Stomach (tissue), 9 donors: ENCODE results near the gene DNAH6. TPM values are rescaled to one million over a fixed set of nuclear protein-coding genes. Genes with fewer than 3 reads are reported as not detected.

Experiments used
- DNase-seq, 2 donors: peaks; one replicate each; pipeline versions ENCODE4 v3.0.0 to v3.0.0-alpha.2; 2013 to 2019
- H3K27ac ChIP-seq, 5 donors: fragments of 200-600 bp in 4 of 5; sonication (generic) in 4 of 5; one replicate each; pipeline ENCODE4 v1.5.1; 2013 to 2019; ENCODE audit warnings: mild to moderate bottlenecking in 1 of 5, moderate library complexity in 1 of 5
- H3K27me3 ChIP-seq, 3 donors: fragments of 200-600 bp; sonication (generic); one replicate each; pipeline ENCODE4 v1.5.1; 2017 to 2019; ENCODE audit warnings: mixed run types in 1 of 3
- H3K36me3 ChIP-seq, 4 donors: fragments of 200-600 bp; sonication (generic); 1 replicate in 3 of 4; 2 replicates in 1 of 4; pipeline ENCODE4 v1.5.1; 2016 to 2019
- H3K4me1 ChIP-seq, 4 donors: fragments of 200-600 bp; sonication (generic); one replicate each; pipeline ENCODE4 v1.5.1; 2016 to 2019
- H3K4me3 ChIP-seq, 4 donors: fragments of 200-600 bp; sonication (generic) in 3 of 4; one replicate each; pipeline ENCODE4 v1.5.1; 2016 to 2019; ENCODE audit warnings: mild to moderate bottlenecking in 1 of 4
- H3K9me3 ChIP-seq, 4 donors: fragments of 200-600 bp; sonication (generic); one replicate each; pipeline ENCODE4 v1.5.1; 2016 to 2019
- CTCF ChIP-seq, 7 experiments: fragments of 450-650 bp in 4 of 7; fragments of 200-600 bp in 3 of 7; sonication (generic) in 3 of 7; IDR thresholded peaks; one replicate each; pipeline ENCODE4 v1.5.1; 2016 to 2019; ENCODE audit warnings: antibody characterized with exemption in 7 of 7, control low read depth in 2 of 7, mild to moderate bottlenecking in 1 of 7
- EP300 ChIP-seq: sonication (generic); formaldehyde crosslinking; IDR thresholded peaks from one replicate; pipeline ENCODE4 v1.6.1; 2017; ENCODE audit warnings: antibody characterized with exemption
- POLR2A ChIP-seq, 4 donors: fragments of 450-650 bp; IDR thresholded peaks; one replicate each; pipeline ENCODE4 v1.6.1; 2016; ENCODE audit warnings: antibody characterized with exemption in 4 of 4, control low read depth in 2 of 4, mild to moderate bottlenecking in 1 of 4, moderate library complexity in 1 of 4
- POLR2AphosphoS5 ChIP-seq, 3 donors: sonication (generic); formaldehyde crosslinking; IDR thresholded peaks; one replicate each; pipeline ENCODE4 v1.6.1; 2016; ENCODE audit warnings: antibody characterized with exemption in 3 of 3
- WGBS, 5 donors: extraction: QIAGEN DNeasy Blood & Tissue Kit in 3 of 5; methylation state at CpG; one replicate each; pipeline versions ENCODE4 v1.1.5 to v1.1.7; 2013 to 2018; 5-methylcytosine and 5-hydroxymethylcytosine counted together
- intact Hi-C: fragments of 100-400 bp; cut with DNase I; formaldehyde crosslinking; loops from one replicate; pipeline ENCODE4 v1.15.1; 2023; ENCODE audit warnings: low total_unique reads
- polyA plus RNA-seq, 3 donors: library from polyadenylated mRNA; stranded (reverse); fragments of 200-250 nt; gene quantifications; one replicate each; pipeline ENCODE4 v1.2.3, GENCODE V29; 2013
- total RNA-seq, 5 donors: library from RNA; depleted of rRNA; stranded (reverse); fragments of >200 nt; gene quantifications; one replicate each; pipeline versions ENCODE4 v1.1.0 to v1.2.3, GENCODE V29; 2014 to 2016
- donor health status: healthy with polysubstance abuse.
- donor health status: Bipolar disorder and iron deficiency.
- donor health status: healthy.

Gene DNAH6
- total and polyA plus RNA-seq, 8 donors = 0.15 to 4.5 (median 0.44) TPM

GRCh38 chr2:84639751-84640150 lies 123.5 kb downstream of the DNAH6 start:
- Histone ChIP-seq H3K36me3 (peaks cover 0 to 6% (median 0%) of the 10 kb centered on the region in 4 donors), H3K4me3 (no peak overlapping the region), H3K9me3 (no peaks in the 10 kb centered on the region), H3K27me3 (no peaks in the 10 kb centered on the region), H3K27ac (no peak overlapping the region), H3K4me1 (no peaks in the 10 kb centered on the region)
- DNase-seq = no peak
- no peak for TF ChIP-seq POLR2A (IDR thresholded peaks at IDR 0.05)
- TF ChIP-seq POLR2AphosphoS5 (IDR thresholded peaks at IDR 0.05) = no peak
- no peak for TF ChIP-seq EP300
- TF ChIP-seq CTCF (IDR thresholded peaks at IDR 0.05) = no peak
- WGBS, 5 donors = 68 to 88% (median 84%) methylated on average over 5 of the region's 5 CpGs
- intact Hi-C loops = no loop called here

- Histone ChIP-seq H3K27me3 (no peaks in the 10 kb centered on the region), H3K36me3 (peaks cover 0 to 6% (median 0%) of the 10 kb centered on the region in 4 donors), H3K4me1 (no peaks in the 10 kb centered on the region), H3K9me3 (no peaks in the 10 kb centered on the region), H3K4me3 (no peak overlapping the region), H3K27ac (no peak overlapping the region)
- no peak for DNase-seq
- intact Hi-C loops = no loop called here
- 71 to 86% (median 79%) methylated on average over 2 of the region's 2 CpGs for WGBS, 5 donors
- no peak for TF ChIP-seq EP300
- TF ChIP-seq POLR2AphosphoS5 (IDR thresholded peaks at IDR 0.05) = no peak
- TF ChIP-seq POLR2A (IDR thresholded peaks at IDR 0.05) = no peak
- no peak for TF ChIP-seq CTCF (IDR thresholded peaks at IDR 0.05)
Measured at GRCh38 chr2:84640411-84640810, 124.1 kb downstream of the DNAH6 start.

- WGBS, 5 donors = 72 to 95% (median 90%) methylated on average over 1 of the region's 1 CpG
- no peak overlapping the region for H3K27ac ChIP-seq
- peaks cover 0 to 6% (median 0%) of the 10 kb centered on the region in 4 donors for H3K36me3 ChIP-seq
- no peak for DNase-seq
- H3K9me3 ChIP-seq = no peaks in the 10 kb centered on the region
- no peak for TF ChIP-seq POLR2AphosphoS5 (IDR thresholded peaks at IDR 0.05)
- no peak for TF ChIP-seq CTCF (IDR thresholded peaks at IDR 0.05)
- no peak for TF ChIP-seq POLR2A (IDR thresholded peaks at IDR 0.05)
- TF ChIP-seq EP300 = no peak
- no peaks in the 10 kb centered on the region for H3K27me3 ChIP-seq
- intact Hi-C loops = no loop called here
- H3K4me1 ChIP-seq = no peaks in the 10 kb centered on the region
- no peak overlapping the region for H3K4me3 ChIP-seq
Measured at GRCh38 chr2:84641021-84641420, 124.7 kb downstream of the DNAH6 start.

GRCh38 chr2:84643991-84644390 lies 127.7 kb downstream of the DNAH6 start:
- Histone ChIP-seq H3K9me3 (no peaks in the 10 kb centered on the region), H3K27ac (no peak overlapping the region), H3K27me3 (no peaks in the 10 kb centered on the region), H3K4me3 (no peak overlapping the region), H3K4me1 (no peaks in the 10 kb centered on the region), H3K36me3 (peaks cover 0 to 6% (median 0%) of the 10 kb centered on the region in 4 donors)
- 72 to 88% (median 87%) methylated on average over 3 of the region's 3 CpGs for WGBS, 5 donors
- DNase-seq = no peak
- no peak for TF ChIP-seq EP300
- no peak for TF ChIP-seq POLR2A (IDR thresholded peaks at IDR 0.05)
- TF ChIP-seq CTCF (IDR thresholded peaks at IDR 0.05) = no peak
- TF ChIP-seq POLR2AphosphoS5 (IDR thresholded peaks at IDR 0.05) = no peak
- intact Hi-C loops = no loop called here
